RWPE2 (cell line): ENCODE measurements around the gene RIMBP2.

Experiments used
- ATAC-seq: fragments of 200-7000 bp; cut with Tn5 transposase; 3 replicates; pipeline ENCODE4 v1.9.1; 2021; ENCODE audit warnings: low read depth
- DNase-seq: peaks from one replicate; pipeline ENCODE4 v3.0.0-alpha.2; 2020; ENCODE audit warnings: low spot score
- H3K27ac ChIP-seq: fragments of 450-650 bp; 2 replicates; pipeline ENCODE4 v1.5.1; 2017; ENCODE audit warnings: mild to moderate bottlenecking; ENCODE audit not compliant: poor library complexity, severe bottlenecking
- H3K27me3 ChIP-seq: fragments of 250-450 bp; sonication (Bioruptor Pico); 2 replicates; pipeline ENCODE4 v1.5.1; 2021; ENCODE audit warnings: mild to moderate bottlenecking, moderate library complexity; ENCODE audit not compliant: insufficient read depth, poor library complexity, severe bottlenecking
- H3K36me3 ChIP-seq: fragments of 250-450 bp; sonication (Bioruptor Pico); 2 replicates; pipeline ENCODE4 v1.5.1; 2020; ENCODE audit warnings: low read depth, mild to moderate bottlenecking, moderate library complexity
- H3K4me1 ChIP-seq: fragments of 250-450 bp; sonication (Bioruptor Pico); 2 replicates; pipeline ENCODE4 v1.5.1; 2021; ENCODE audit warnings: mild to moderate bottlenecking, moderate library complexity; ENCODE audit not compliant: insufficient read depth, poor library complexity, severe bottlenecking
- H3K4me3 ChIP-seq: fragments of 250-450 bp; sonication (Bioruptor Pico); 2 replicates; pipeline ENCODE4 v1.5.1; 2021; ENCODE audit warnings: mild to moderate bottlenecking, moderate library complexity; ENCODE audit not compliant: severe bottlenecking
- H3K9me3 ChIP-seq: fragments of 250-450 bp; sonication (Bioruptor Pico); 2 replicates; pipeline ENCODE4 v1.5.1; 2021; ENCODE audit warnings: mild to moderate bottlenecking, moderate library complexity; ENCODE audit not compliant: severe bottlenecking
- TF ChIP-seq, protein P1 (sequence below): fragments of 450-650 bp; IDR thresholded peaks from one replicate; pipeline ENCODE4 v1.5.1; 2017; ENCODE audit warnings: mild to moderate bottlenecking, moderate library complexity; ENCODE audit not compliant: poor library complexity, severe bottlenecking

RIMBP2 gene

DNA sequence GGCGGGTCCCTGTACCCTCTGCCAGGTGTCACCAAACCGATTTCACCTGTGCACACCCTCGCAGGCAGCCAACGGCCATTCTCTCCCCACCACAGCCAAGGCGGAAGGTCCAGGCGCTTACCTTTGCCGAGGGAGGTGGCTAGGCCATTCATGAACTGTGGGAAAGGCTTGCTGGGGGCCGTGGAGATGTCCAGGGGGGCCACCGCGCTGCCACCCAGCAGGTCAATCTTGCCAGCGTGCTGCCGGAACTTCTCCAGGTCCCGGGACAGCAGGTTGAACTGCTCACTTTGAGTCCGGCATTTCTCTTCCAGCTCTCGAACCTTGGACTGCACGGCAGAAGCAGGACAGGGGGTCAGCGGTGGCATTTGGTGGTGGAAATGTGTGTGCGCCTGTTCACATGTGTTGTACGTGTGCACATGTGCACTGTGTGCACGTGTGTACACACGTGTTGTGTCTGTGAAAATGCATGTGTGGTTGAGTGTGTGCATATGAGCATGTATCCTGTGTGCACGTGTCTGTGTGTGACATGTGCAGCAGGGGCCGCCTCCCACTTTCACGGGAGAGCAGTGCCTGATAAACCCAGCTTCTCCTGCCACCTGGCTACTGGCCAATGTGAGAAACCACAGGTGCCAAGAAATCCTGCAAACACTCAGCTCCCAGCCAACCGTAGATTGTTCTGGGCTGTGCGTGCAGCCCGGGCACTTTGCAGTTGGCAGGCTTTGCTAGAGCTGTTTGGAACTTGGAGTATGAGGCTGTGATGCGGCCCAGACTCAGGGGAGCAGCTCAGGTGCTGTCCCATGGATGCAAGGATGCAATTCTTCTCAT is 259.5 kb downstream of the RIMBP2 start:
- Histone ChIP-seq H3K4me3 (no peak overlapping the region), H3K36me3 (no peaks in the 10 kb centered on the region), H3K27me3 (no peaks in the 10 kb centered on the region), H3K9me3 (no peaks in the 10 kb centered on the region), H3K4me1 (no peaks in the 10 kb centered on the region), H3K27ac (no peak overlapping the region)
- DNase-seq (no peak), ATAC-seq (0 out of 3 replicates have a peak, but pooled peaks have one; percentile 18)
- TF ChIP-seq, protein P1, sequence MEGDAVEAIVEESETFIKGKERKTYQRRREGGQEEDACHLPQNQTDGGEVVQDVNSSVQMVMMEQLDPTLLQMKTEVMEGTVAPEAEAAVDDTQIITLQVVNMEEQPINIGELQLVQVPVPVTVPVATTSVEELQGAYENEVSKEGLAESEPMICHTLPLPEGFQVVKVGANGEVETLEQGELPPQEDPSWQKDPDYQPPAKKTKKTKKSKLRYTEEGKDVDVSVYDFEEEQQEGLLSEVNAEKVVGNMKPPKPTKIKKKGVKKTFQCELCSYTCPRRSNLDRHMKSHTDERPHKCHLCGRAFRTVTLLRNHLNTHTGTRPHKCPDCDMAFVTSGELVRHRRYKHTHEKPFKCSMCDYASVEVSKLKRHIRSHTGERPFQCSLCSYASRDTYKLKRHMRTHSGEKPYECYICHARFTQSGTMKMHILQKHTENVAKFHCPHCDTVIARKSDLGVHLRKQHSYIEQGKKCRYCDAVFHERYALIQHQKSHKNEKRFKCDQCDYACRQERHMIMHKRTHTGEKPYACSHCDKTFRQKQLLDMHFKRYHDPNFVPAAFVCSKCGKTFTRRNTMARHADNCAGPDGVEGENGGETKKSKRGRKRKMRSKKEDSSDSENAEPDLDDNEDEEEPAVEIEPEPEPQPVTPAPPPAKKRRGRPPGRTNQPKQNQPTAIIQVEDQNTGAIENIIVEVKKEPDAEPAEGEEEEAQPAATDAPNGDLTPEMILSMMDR = no peak

DNA sequence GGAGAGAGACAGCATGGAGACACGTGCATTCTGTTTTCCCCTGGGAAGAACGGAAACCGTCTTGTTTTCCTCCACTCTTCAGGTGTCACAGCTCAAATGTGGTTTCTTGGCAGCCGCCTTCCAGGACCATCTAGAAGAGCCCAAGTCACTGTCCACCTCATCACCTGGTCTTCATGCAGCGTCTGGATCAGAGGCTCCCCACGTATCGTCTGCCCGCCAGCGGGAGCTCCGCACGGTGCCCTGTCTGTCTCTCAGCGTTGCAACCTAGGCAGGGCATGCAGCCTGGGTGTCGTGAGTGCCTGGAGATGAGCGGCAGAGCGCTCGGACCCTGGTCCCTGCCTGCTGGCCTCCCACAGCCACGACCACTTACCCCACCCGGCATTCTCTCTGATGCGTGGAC is 260.9 kb downstream of the RIMBP2 start:
- DNase-seq (no peak), ATAC-seq (no peak)
- TF ChIP-seq, protein P1 = no peak
- H3K27me3 ChIP-seq = no peaks in the 10 kb centered on the region
- H3K4me3 ChIP-seq = no peak overlapping the region
- no peaks in the 10 kb centered on the region for H3K4me1 ChIP-seq
- H3K36me3 ChIP-seq = no peaks in the 10 kb centered on the region
- H3K9me3 ChIP-seq = no peaks in the 10 kb centered on the region
- H3K27ac ChIP-seq = no peak overlapping the region

GRCh38 chr12:130454296-130454695 is 261.8 kb downstream of the RIMBP2 start:
- Histone ChIP-seq H3K4me1 (no peaks in the 10 kb centered on the region), H3K27me3 (no peaks in the 10 kb centered on the region), H3K9me3 (no peaks in the 10 kb centered on the region), H3K4me3 (no peak overlapping the region), H3K27ac (no peak overlapping the region), H3K36me3 (no peaks in the 10 kb centered on the region)
- TF ChIP-seq, protein P1 = no peak
- no peak for DNase-seq
- ATAC-seq = no peak

DNA sequence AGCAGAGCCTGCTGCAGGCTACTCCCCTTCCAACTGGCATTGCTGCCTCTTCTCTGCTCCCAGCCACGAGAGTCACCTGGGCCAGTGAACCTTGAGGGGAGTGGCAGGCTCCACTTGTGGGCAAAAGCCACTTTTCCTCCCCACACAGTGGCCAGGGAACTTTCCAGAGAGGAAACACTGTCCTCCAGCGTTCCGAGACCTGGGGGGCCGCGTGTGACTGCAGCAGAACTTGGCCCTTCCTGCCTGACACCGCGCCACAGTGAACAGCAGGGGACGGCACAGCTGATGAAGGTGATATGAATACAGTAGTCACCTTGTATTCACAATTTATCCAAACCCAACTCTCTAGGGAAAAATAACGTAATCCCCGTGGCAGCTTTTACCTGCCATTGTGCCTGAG is 263.6 kb downstream of the RIMBP2 start:
- Histone ChIP-seq H3K4me1 (no peaks in the 10 kb centered on the region), H3K9me3 (no peaks in the 10 kb centered on the region), H3K36me3 (no peaks in the 10 kb centered on the region), H3K27me3 (no peaks in the 10 kb centered on the region), H3K4me3 (no peak overlapping the region), H3K27ac (no peak overlapping the region)
- TF ChIP-seq, protein P1 = no peak
- no peak for DNase-seq
- ATAC-seq = no peak
